Hepatocyte (in vitro differentiated cells): ENCODE measurements around the gene HERC6. TPM values are rescaled to one million over a fixed set of nuclear protein-coding genes. Genes with fewer than 3 reads are reported as not detected.

ENCODE experiments used
- DNase-seq: peaks from one replicate; pipeline ENCODE4 v3.0.0-alpha.2; 2016; ENCODE audit warnings: low spot score
- H2AFZ ChIP-seq: fragments of 200-600 bp; sonication (generic); 2 replicates; pipeline ENCODE4 v1.6.0; 2016; ENCODE audit warnings: antibody characterized with exemption, mild to moderate bottlenecking
- H3K27ac ChIP-seq: fragments of 200-600 bp; sonication (generic); 2 replicates; pipeline ENCODE4 v1.5.1; 2016; ENCODE audit warnings: mild to moderate bottlenecking
- H3K27me3 ChIP-seq: fragments of 200-600 bp; sonication (generic); 2 replicates; pipeline ENCODE4 v1.6.1; 2016
- H3K36me3 ChIP-seq: fragments of 200-600 bp; sonication (generic); replicated peaks from 2 replicates; pipeline ENCODE4 v1.5.1; 2016; ENCODE audit warnings: low read depth; ENCODE audit not compliant: insufficient read depth
- H3K4me1 ChIP-seq: fragments of 200-600 bp; sonication (generic); 2 replicates; pipeline ENCODE4 v1.5.1; 2016; ENCODE audit warnings: mild to moderate bottlenecking, moderate library complexity; ENCODE audit not compliant: insufficient read depth
- H3K4me2 ChIP-seq: fragments of 200-600 bp; sonication (generic); 2 replicates; pipeline ENCODE4 v1.6.0; 2016
- H3K4me3 ChIP-seq: fragments of 200-600 bp; sonication (generic); 2 replicates; pipeline ENCODE4 v1.5.1; 2016; ENCODE audit warnings: mild to moderate bottlenecking
- H3K79me2 ChIP-seq: fragments of 200-600 bp; sonication (generic); 2 replicates; pipeline ENCODE4 v1.6.0; 2017; ENCODE audit warnings: mild to moderate bottlenecking
- H3K9me2 ChIP-seq: fragments of 200-600 bp; sonication (generic); replicated peaks from 2 replicates; pipeline ENCODE4 v1.6.0; 2017; ENCODE audit warnings: mild to moderate bottlenecking; ENCODE audit not compliant: insufficient read depth
- H3K9me3 ChIP-seq: fragments of 200-600 bp; sonication (generic); 2 replicates; pipeline ENCODE4 v1.5.1; 2016; ENCODE audit warnings: low read depth, mild to moderate bottlenecking
- H4K20me1 ChIP-seq: fragments of 200-600 bp; sonication (generic); 2 replicates; pipeline ENCODE4 v1.6.0; 2016; ENCODE audit warnings: mild to moderate bottlenecking; ENCODE audit not compliant: insufficient read depth, poor library complexity, severe bottlenecking
- CTCF ChIP-seq: fragments of 200-600 bp; sonication (generic); IDR thresholded peaks from 2 replicates; pipeline ENCODE4 v1.5.1; 2016; ENCODE audit warnings: antibody characterized with exemption, mild to moderate bottlenecking; ENCODE audit not compliant: poor library complexity
- EZH2 ChIP-seq: fragments of 200-600 bp; sonication (generic); IDR thresholded peaks from 2 replicates; pipeline ENCODE4 v1.6.1; 2016; ENCODE audit warnings: antibody characterized with exemption, mild to moderate bottlenecking, borderline replicate concordance
- EZH2phosphoT487 ChIP-seq: fragments of 200-600 bp; sonication (generic); IDR thresholded peaks from one replicate; pipeline ENCODE4 v1.6.1; 2018; ENCODE audit warnings: antibody characterized with exemption, mild to moderate bottlenecking, low read depth, moderate library complexity; ENCODE audit not compliant: unreplicated experiment, severe bottlenecking
- WGBS: methylation state at CpG from one replicate; pipeline ENCODE4 v1.1.6; 2016; ENCODE audit warnings: low lambda C conversion rate; ENCODE audit errors: missing lambda C conversion rate; 5-methylcytosine and 5-hydroxymethylcytosine counted together
- polyA plus RNA-seq: library from polyadenylated mRNA; unstranded; fragments of >200 nt; fragmentation: Nextera tagmentation; extraction: Ambion mirVana; gene quantifications from 2 replicates; pipeline ENCODE4 v1.2.1, GENCODE V29; 2016
- total RNA-seq: library from RNA; depleted of rRNA; stranded (reverse); fragments of >200 nt; gene quantifications from 2 replicates; pipeline ENCODE4 v1.2.3, GENCODE V29; 2014

Gene HERC6
- total and polyA plus RNA-seq, 2 experiments from 2014 or later, result 5.9 to 6.9 TPM

- Histone ChIP-seq H3K36me3 (no peaks in the 10 kb centered on the region), H4K20me1 (no peaks in the 10 kb centered on the region), H3K79me2 (no peaks in the 10 kb centered on the region), H3K4me2 (peak within 1 kb of the TSS; percentile 94), H3K27me3 (peaks cover 21% of the 10 kb centered on the region), H3K27ac (no peak within 1 kb of the TSS), H3K4me3 (peak within 1 kb of the TSS; percentile 10), H2AFZ (peak within 1 kb of the TSS; percentile 54), H3K4me1 (no peaks in the 10 kb centered on the region), H3K9me3 (no peaks in the 10 kb centered on the region), H3K9me2 (no peaks in the 10 kb centered on the region)
- DNase-seq, result peak; percentile 93
- WGBS, result 2% methylated on average over 52 of the region's 57 CpGs
- no peak for TF ChIP-seq EZH2phosphoT487
- peak; percentile 87 for TF ChIP-seq CTCF
Measured at GRCh38 chr4:88456670-88457306, 78.1 kb downstream of the HERC6 start, which contains the start of gene HERC5. TSS of gene HERC5 (plus strand) at chr4:88457119. CDS start at chr4:88457270, 151 bp downstream.

- Histone ChIP-seq H3K4me3 (peak overlapping the region; percentile 10), H3K9me3 (no peaks in the 10 kb centered on the region), H3K4me1 (no peaks in the 10 kb centered on the region), H4K20me1 (no peaks in the 10 kb centered on the region), H3K27me3 (peaks cover 21% of the 10 kb centered on the region), H3K27ac (no peak overlapping the region), H3K9me2 (no peaks in the 10 kb centered on the region), H2AFZ (peak overlapping the region; percentile 54), H3K4me2 (peak overlapping the region; percentile 94), H3K79me2 (no peaks in the 10 kb centered on the region), H3K36me3 (no peaks in the 10 kb centered on the region)
- TF ChIP-seq EZH2 (peak; percentile 65), EZH2phosphoT487 (no peak)
- DNase-seq, result peak; percentile 67
- WGBS, result 4% methylated on average over 57 of the region's 75 CpGs
Measured at GRCh38 chr4:88457307-88458103, 78.9 kb downstream of the HERC6 start.

- Histone ChIP-seq H3K79me2 (no peaks in the 10 kb centered on the region), H4K20me1 (no peaks in the 10 kb centered on the region), H3K27me3 (peaks cover 21% of the 10 kb centered on the region), H3K9me2 (no peaks in the 10 kb centered on the region), H3K4me2 (peak overlapping the region; percentile 94), H3K36me3 (no peaks in the 10 kb centered on the region), H3K4me1 (no peaks in the 10 kb centered on the region), H3K4me3 (peak overlapping the region; percentile 10), H3K27ac (no peak overlapping the region), H3K9me3 (no peaks in the 10 kb centered on the region), H2AFZ (peak overlapping the region; percentile 54)
- TF ChIP-seq CTCF (no peak), EZH2 (no peak), EZH2phosphoT487 (no peak)
- DNase-seq, result no peak
- WGBS, result 52% methylated on average over 7 of the region's 7 CpGs
Measured at GRCh38 chr4:88458104-88458740, 79.6 kb downstream of the HERC6 start.
